IMR-90 (cell line): ENCODE data around the gene DMD. TPM values are rescaled to one million over a fixed set of nuclear protein-coding genes. Genes with fewer than 3 reads are reported as not detected.

Experiments
- ATAC-seq: fragments of 200-7000 bp; cut with Tn5 transposase; 2 replicates; pipeline ENCODE4 v1.9.1; 2020; ENCODE audit warnings: low read depth, mild to moderate bottlenecking, moderate library complexity
- BruUV-seq: library from RNA; stranded (reverse); fragments of 400-500 nt; replicated peaks from 2 replicates; lab custom pipeline; 2021; lab: Mats Ljungman, UMichigan
- CTCF ChIA-PET: fragments of 300-600 bp; formaldehyde crosslinking; extraction: SDS; loops from one replicate; lab custom pipeline; 2021; ENCODE audit warnings: antibody characterized with exemption; lab: Yijun Ruan, JAX
- POLR2A ChIA-PET: fragments of 300-600 bp; sonication (Branson Sonifier 250); formaldehyde crosslinking; loops from one replicate; lab custom pipeline; 2022; ENCODE audit warnings: antibody characterized with exemption; ENCODE audit not compliant: unreplicated experiment; lab: Charles Lee
- DNase-seq: peaks from one replicate; pipeline ENCODE4 v3.0.0; 2013
- H2AFZ ChIP-seq: replicated peaks from 2 replicates; pipeline ENCODE3; 2013; ENCODE audit warnings: low read length, mild to moderate bottlenecking; ENCODE audit not compliant: poor library complexity
- H2AK5ac ChIP-seq: 2 replicates; pipeline ENCODE4 v1.6.1; 2013; ENCODE audit warnings: low read depth, low read length, inconsistent platforms
- H2AK9ac ChIP-seq: replicated peaks from 2 replicates; pipeline ENCODE3; 2013; ENCODE audit warnings: mild to moderate bottlenecking, low read depth, low read length, moderate library complexity; ENCODE audit not compliant: poor library complexity
- H2BK120ac ChIP-seq: 2 replicates; pipeline ENCODE4 v1.6.1; 2013; ENCODE audit warnings: low read depth, low read length, inconsistent platforms
- H2BK15ac ChIP-seq: 3 replicates; pipeline ENCODE4 v1.6.1; 2013; ENCODE audit warnings: low read depth, low read length, inconsistent platforms
- H2BK20ac ChIP-seq: 2 replicates; pipeline ENCODE4 v1.6.1; 2013; ENCODE audit warnings: low read depth, mild to moderate bottlenecking, inconsistent platforms, low read length, moderate library complexity
- H2BK5ac ChIP-seq: 2 replicates; pipeline ENCODE4 v1.6.1; 2013; ENCODE audit warnings: mild to moderate bottlenecking, low read depth, low read length, inconsistent platforms; ENCODE audit not compliant: poor library complexity, severe bottlenecking
- H3K14ac ChIP-seq: replicated peaks from 2 replicates; pipeline ENCODE4 v1.6.1; 2013; ENCODE audit warnings: low read depth, low read length, inconsistent platforms
- H3K18ac ChIP-seq: 2 replicates; pipeline ENCODE4 v1.6.1; 2013; ENCODE audit warnings: low read depth, low read length, control low read depth
- H3K23ac ChIP-seq: 2 replicates; pipeline ENCODE4 v1.6.1; 2013; ENCODE audit warnings: low read depth, low read length, inconsistent platforms
- H3K27ac ChIP-seq: 2 replicates; pipeline ENCODE4 v1.5.1; 2013; ENCODE audit warnings: mild to moderate bottlenecking, control low read depth, low read length; ENCODE audit not compliant: insufficient read depth
- H3K27me3 ChIP-seq: 2 replicates; pipeline ENCODE4 v1.6.1; 2013; ENCODE audit warnings: low read length; ENCODE audit not compliant: control insufficient read depth, insufficient read depth
- H3K36me3 ChIP-seq: 2 replicates; pipeline ENCODE4 v1.6.1; 2013; ENCODE audit warnings: low read length, mixed read lengths; ENCODE audit not compliant: control insufficient read depth, insufficient read depth
- H3K4ac ChIP-seq: 2 replicates; pipeline ENCODE4 v1.6.1; 2013; ENCODE audit warnings: low read depth, low read length, inconsistent platforms
- H3K4me1 ChIP-seq: 2 replicates; pipeline ENCODE4 v1.6.1; 2013; ENCODE audit warnings: low read length, mixed read lengths; ENCODE audit not compliant: control insufficient read depth, insufficient read depth
- H3K4me2 ChIP-seq: 2 replicates; pipeline ENCODE4 v1.6.1; 2013; ENCODE audit warnings: low read depth, mild to moderate bottlenecking, control low read depth, low read length, moderate library complexity
- H3K4me3 ChIP-seq: 2 replicates; pipeline ENCODE4 v1.5.1; 2013; ENCODE audit warnings: low read depth, mild to moderate bottlenecking, control low read depth, low read length, moderate library complexity; ENCODE audit not compliant: insufficient read depth
- H3K56ac ChIP-seq: 2 replicates; pipeline ENCODE4 v1.6.1; 2013; ENCODE audit warnings: low read length, inconsistent platforms; ENCODE audit not compliant: insufficient read depth; ENCODE audit errors: extremely low read depth
- H3K79me1 ChIP-seq, 2 experiments: 2 replicates each; pipeline ENCODE4 v1.6.1; 2013; ENCODE audit warnings: low read length in 2 of 2, inconsistent platforms in 1 of 2, low read depth in 1 of 2
- H3K9ac ChIP-seq: 2 replicates; pipeline ENCODE4 v1.6.1; 2013; ENCODE audit warnings: low read depth, low read length, control low read depth
- H3K9me1 ChIP-seq: 2 replicates; pipeline ENCODE4 v1.6.1; 2013; ENCODE audit warnings: low read length, inconsistent platforms; ENCODE audit not compliant: insufficient read depth
- H3K9me3 ChIP-seq: 2 replicates; pipeline ENCODE4 v1.6.1; 2013; ENCODE audit warnings: low read length; ENCODE audit not compliant: control insufficient read depth, insufficient read depth
- H4K20me1 ChIP-seq: 2 replicates; pipeline ENCODE4 v1.6.1; 2013; ENCODE audit warnings: low read length, inconsistent platforms; ENCODE audit not compliant: insufficient read depth
- H4K5ac ChIP-seq: 2 replicates; pipeline ENCODE4 v1.6.1; 2013; ENCODE audit warnings: mild to moderate bottlenecking, low read depth, low read length, control low read depth
- H4K8ac ChIP-seq, 2 experiments: 2 replicates each; pipeline ENCODE4 v1.6.1; 2013; ENCODE audit warnings: low read depth in 2 of 2, low read length in 2 of 2, control low read depth in 1 of 2, inconsistent platforms in 1 of 2
- H4K91ac ChIP-seq: 2 replicates; pipeline ENCODE4 v1.6.1; 2013; ENCODE audit warnings: low read depth, low read length, inconsistent platforms; ENCODE audit not compliant: insufficient read depth
- CEBPB ChIP-seq: IDR thresholded peaks from 2 replicates; pipeline ENCODE4 v1.6.1; 2012; ENCODE audit warnings: low read depth, low read length, improper control_type of control experiment
- CHD1 ChIP-seq: IDR thresholded peaks from 2 replicates; pipeline ENCODE4 v1.6.1; 2012; ENCODE audit warnings: low read depth, low read length, improper control_type of control experiment
- MAFK ChIP-seq: IDR thresholded peaks from 2 replicates; pipeline ENCODE4 v1.6.1; 2012; ENCODE audit warnings: low read depth, low read length, improper control_type of control experiment
- NFE2L2 ChIP-seq: fragments of 150-350 bp; IDR thresholded peaks from 2 replicates; pipeline ENCODE4 v1.6.1; 2016; ENCODE audit warnings: low read depth, mild to moderate bottlenecking, low read length
- RAD21 ChIP-seq: IDR thresholded peaks from 2 replicates; pipeline ENCODE4 v1.6.1; 2012; ENCODE audit warnings: low read length, improper control_type of control experiment
- SMC3 ChIP-seq: fragments of 150-350 bp; IDR thresholded peaks from 2 replicates; pipeline ENCODE4 v1.6.1; 2016; ENCODE audit warnings: low read depth, mild to moderate bottlenecking, antibody characterized with exemption, low read length, moderate library complexity
- WGBS, 2 experiments: methylation state at CpG; one replicate each; pipeline versions ENCODE4 v1.1.5 to v1.1.7; 2013; ENCODE audit warnings: missing lambda C conversion rate in 2 of 2; ENCODE audit not compliant: insufficient read length in 1 of 2; ENCODE audit errors: extremely low coverage in 2 of 2; 5-methylcytosine and 5-hydroxymethylcytosine counted together
- dilution Hi-C: fragments of 300-500 bp; cut with HindIII; formaldehyde crosslinking; loops from one replicate; pipeline ENCODE4 v1.14.3; 2018; ENCODE audit warnings: low sequenced_read_pairs; ENCODE audit not compliant: unreplicated experiment
- in situ Hi-C: fragments of 300-500 bp; cut with MboI; formaldehyde crosslinking; loops from 3 replicates; pipeline ENCODE4 v1.14.3; 2019; ENCODE audit warnings: low sequenced_read_pairs, inconsistent platforms, mixed read lengths
- intact Hi-C: fragments of 100-400 bp; cut with micrococcal nuclease; formaldehyde crosslinking; loops from 2 replicates; pipeline ENCODE4 v1.10.0; 2022
- polyA plus RNA-seq, 3 experiments: library from polyadenylated mRNA; depleted of rRNA; stranded (reverse); fragments of >200 nt; gene quantifications; 2 replicates each; pipeline ENCODE4 v1.2.3, GENCODE V29; 2012; ENCODE audit warnings: low replicate concordance in 1 of 3
- total RNA-seq: library from RNA; depleted of rRNA; stranded (reverse); fragments of >200 nt; gene quantifications from 2 replicates; pipeline ENCODE4 v1.2.3, GENCODE V29; 2012
- TF ChIP-seq, protein P1 (sequence below): conservative IDR thresholded peaks from 2 replicates; pipeline ENCODE4 v1.5.1; 2012; ENCODE audit warnings: mild to moderate bottlenecking, low read depth, low read length, improper control_type of control experiment

The DMD gene
- total and polyA plus RNA-seq, 2 of the 4 experiments (the other 2 are of a cell fraction): 6.6 to 11.8 TPM

DNA sequence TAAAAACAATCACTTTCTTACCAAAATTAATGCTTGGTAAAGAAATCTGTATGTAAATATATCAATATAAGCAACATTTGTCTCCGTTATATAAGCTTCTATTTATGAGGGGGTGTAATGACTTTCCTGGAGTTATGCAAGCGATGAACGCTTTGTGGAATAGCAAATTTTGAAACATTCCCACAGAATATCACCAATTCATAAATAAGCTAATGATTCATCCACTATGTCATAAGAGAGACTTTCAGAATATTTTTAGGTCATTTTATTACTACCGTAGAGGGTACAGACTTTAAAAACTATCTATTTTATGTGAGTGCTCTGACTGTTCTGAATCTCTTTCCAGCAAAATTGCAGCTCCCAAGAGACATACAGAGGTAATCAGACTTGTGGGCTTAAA lies 1960.0 kb downstream of the DMD start:
- Histone ChIP-seq H3K9me1 (no peaks in the 10 kb centered on the region), H3K4me1 (no peaks in the 10 kb centered on the region), H3K36me3 (no peaks in the 10 kb centered on the region), H2BK5ac (no peak overlapping the region), H3K27me3 (no peaks in the 10 kb centered on the region), H3K27ac (no peak overlapping the region), H4K20me1 (no peaks in the 10 kb centered on the region), H2AFZ (no peak overlapping the region), H3K14ac (no peak overlapping the region), H3K4me2 (no peak overlapping the region), H4K91ac (no peak overlapping the region), H3K9me3 (no peaks in the 10 kb centered on the region), H3K79me1 (no peaks in the 10 kb centered on the region), H3K4me3 (no peak overlapping the region), H3K56ac (no peak overlapping the region), H3K23ac (no peak overlapping the region), H4K8ac (no peak overlapping the region), H3K4ac (no peak overlapping the region), H2AK5ac (no peak overlapping the region), H3K18ac (no peak overlapping the region), H3K9ac (no peak overlapping the region), H2BK20ac (no peak overlapping the region), H4K5ac (no peak overlapping the region), H2AK9ac (no peak overlapping the region), H2BK120ac (no peak overlapping the region), H2BK15ac (no peak overlapping the region)
- TF ChIP-seq CHD1 (no peak), CEBPB (peak; percentile 33; the same call in 1 of the 2 replicates), NFE2L2 (no peak), RAD21 (no peak), MAFK (no peak), SMC3 (no peak)
- TF ChIP-seq, protein P1, sequence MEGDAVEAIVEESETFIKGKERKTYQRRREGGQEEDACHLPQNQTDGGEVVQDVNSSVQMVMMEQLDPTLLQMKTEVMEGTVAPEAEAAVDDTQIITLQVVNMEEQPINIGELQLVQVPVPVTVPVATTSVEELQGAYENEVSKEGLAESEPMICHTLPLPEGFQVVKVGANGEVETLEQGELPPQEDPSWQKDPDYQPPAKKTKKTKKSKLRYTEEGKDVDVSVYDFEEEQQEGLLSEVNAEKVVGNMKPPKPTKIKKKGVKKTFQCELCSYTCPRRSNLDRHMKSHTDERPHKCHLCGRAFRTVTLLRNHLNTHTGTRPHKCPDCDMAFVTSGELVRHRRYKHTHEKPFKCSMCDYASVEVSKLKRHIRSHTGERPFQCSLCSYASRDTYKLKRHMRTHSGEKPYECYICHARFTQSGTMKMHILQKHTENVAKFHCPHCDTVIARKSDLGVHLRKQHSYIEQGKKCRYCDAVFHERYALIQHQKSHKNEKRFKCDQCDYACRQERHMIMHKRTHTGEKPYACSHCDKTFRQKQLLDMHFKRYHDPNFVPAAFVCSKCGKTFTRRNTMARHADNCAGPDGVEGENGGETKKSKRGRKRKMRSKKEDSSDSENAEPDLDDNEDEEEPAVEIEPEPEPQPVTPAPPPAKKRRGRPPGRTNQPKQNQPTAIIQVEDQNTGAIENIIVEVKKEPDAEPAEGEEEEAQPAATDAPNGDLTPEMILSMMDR: no peak
- DNase-seq (peak; percentile 48), ATAC-seq (no peak)
- dilution Hi-C loops: no loop called here
- in situ Hi-C loops: no loop called here
- ChIA-PET POLR2A (no interaction called here), CTCF (interaction anchor here (0.5 kb wide), 1 partner anchor 29 kb away, joined by 4 read pairs; no protein-coding TSS in a partner anchor)
- intact Hi-C loops: no loop called here
- no CpG with 5 or more reads among the region's 4 CpGs for WGBS, 2 experiments
- BruUV-seq: no TSS peak
